ENCODE results near the gene EFCAB6. TPM values are rescaled to one million over a fixed set of nuclear protein-coding genes. Genes with fewer than 3 reads are reported as not detected.

EFCAB6 gene
- total and polyA plus RNA-seq, 9 of the 15 experiments (the other 6 are each of a cell fraction or from before 2014, with no cell fraction given) = 0.06 TPM; not detected in 8

- WGBS (ENCODE audit: insufficient coverage, low coverage, missing lambda C conversion rate) = 0% methylated on average over 12 of the region's 13 CpGs
- no peak overlapping the region for H3K4me3 ChIP-seq
- BruUV-seq (replicated peaks) = no TSS peak
- intact Hi-C loops (cut with micrococcal nuclease) (no loop called here), in situ Hi-C loops (cut with MboI) (no loop called here)
- ATAC-seq (no peak), DNase-seq (ENCODE audit: extremely low read depth in 1 of 4, low spot score in 3 of 4) (no peak), FAIRE-seq (no peak)
- ChIA-PET CTCF (ENCODE audit: low intra/inter-chr PET ratio) (no interaction called here), POLR2A (no interaction called here)
- no peaks in the 10 kb centered on the region for H3K9me3 ChIP-seq (replicated peaks; ENCODE audit: control insufficient read depth, insufficient read depth, low read depth, low read length)
- no peaks in the 10 kb centered on the region for H4K20me1 ChIP-seq (replicated peaks; ENCODE audit: control insufficient read depth, insufficient read depth, low read length)
- H3K9ac ChIP-seq (ENCODE audit: insufficient read depth in 1 of 2, low read depth in 2 of 2, low read length in 2 of 2) = no peak overlapping the region
- H3K9me1 ChIP-seq (ENCODE audit: control insufficient read depth, insufficient read depth, low read length) = no peaks in the 10 kb centered on the region
- H3K27me3 ChIP-seq (ENCODE audit: control insufficient read depth in 2 of 2, insufficient read depth in 2 of 2, low read length in 2 of 2) = peaks cover 0 to 18% of the 10 kb centered on the region in 2 experiments; a peak in 2 of 5 replicates
- TF ChIP-seq LARP7 (IDR thresholded peaks at IDR 0.05) (no peak), IRF2 (CRISPR knock-in tag; IDR thresholded peaks at IDR 0.05) (no peak), MAFG (tag; conservative IDR thresholded peaks at IDR 0.05) (no peak), MCM7 (IDR thresholded peaks at IDR 0.05) (no peak), PTRF (tag; IDR thresholded peaks at IDR 0.05) (no peak), ZNF766 (CRISPR knock-in tag; conservative IDR thresholded peaks at IDR 0.05) (no peak), PRPF4 (IDR thresholded peaks at IDR 0.05; ENCODE audit: insufficient read depth, low read depth, low read length, poor library complexity, severe bottlenecking) (no peak), ZNF174 (CRISPR knock-in tag; IDR thresholded peaks at IDR 0.05) (no peak), CC2D1A (IDR thresholded peaks at IDR 0.05) (no peak)
- TF ChIP-seq, protein P1, sequence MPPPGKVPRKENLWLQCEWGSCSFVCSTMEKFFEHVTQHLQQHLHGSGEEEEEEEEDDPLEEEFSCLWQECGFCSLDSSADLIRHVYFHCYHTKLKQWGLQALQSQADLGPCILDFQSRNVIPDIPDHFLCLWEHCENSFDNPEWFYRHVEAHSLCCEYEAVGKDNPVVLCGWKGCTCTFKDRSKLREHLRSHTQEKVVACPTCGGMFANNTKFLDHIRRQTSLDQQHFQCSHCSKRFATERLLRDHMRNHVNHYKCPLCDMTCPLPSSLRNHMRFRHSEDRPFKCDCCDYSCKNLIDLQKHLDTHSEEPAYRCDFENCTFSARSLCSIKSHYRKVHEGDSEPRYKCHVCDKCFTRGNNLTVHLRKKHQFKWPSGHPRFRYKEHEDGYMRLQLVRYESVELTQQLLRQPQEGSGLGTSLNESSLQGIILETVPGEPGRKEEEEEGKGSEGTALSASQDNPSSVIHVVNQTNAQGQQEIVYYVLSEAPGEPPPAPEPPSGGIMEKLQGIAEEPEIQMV (tag; conservative IDR thresholded peaks at IDR 0.05; ENCODE audit: low read depth) = no peak
- TF ChIP-seq, protein P2, sequence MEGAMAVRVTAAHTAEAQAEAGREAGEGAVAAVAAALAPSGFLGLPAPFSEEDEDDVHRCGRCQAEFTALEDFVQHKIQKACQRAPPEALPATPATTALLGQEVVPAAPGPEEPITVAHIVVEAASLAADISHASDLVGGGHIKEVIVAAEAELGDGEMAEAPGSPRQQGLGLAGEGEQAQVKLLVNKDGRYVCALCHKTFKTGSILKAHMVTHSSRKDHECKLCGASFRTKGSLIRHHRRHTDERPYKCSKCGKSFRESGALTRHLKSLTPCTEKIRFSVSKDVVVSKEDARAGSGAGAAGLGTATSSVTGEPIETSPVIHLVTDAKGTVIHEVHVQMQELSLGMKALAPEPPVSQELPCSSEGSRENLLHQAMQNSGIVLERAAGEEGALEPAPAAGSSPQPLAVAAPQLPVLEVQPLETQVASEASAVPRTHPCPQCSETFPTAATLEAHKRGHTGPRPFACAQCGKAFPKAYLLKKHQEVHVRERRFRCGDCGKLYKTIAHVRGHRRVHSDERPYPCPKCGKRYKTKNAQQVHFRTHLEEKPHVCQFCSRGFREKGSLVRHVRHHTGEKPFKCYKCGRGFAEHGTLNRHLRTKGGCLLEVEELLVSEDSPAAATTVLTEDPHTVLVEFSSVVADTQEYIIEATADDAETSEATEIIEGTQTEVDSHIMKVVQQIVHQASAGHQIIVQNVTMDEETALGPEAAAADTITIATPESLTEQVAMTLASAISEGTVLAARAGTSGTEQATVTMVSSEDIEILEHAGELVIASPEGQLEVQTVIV (CRISPR knock-in tag; IDR thresholded peaks at IDR 0.05; ENCODE audit: borderline replicate concordance) = no peak
- no peaks in the 10 kb centered on the region for H3K4me1 ChIP-seq (replicated peaks in 1 of 2; ENCODE audit: control insufficient read depth in 2 of 2, insufficient read depth in 2 of 2, low read length in 2 of 2)
- no peak overlapping the region for H2AFZ ChIP-seq (ENCODE audit: low read depth, low read length)
- H3K4me2 ChIP-seq (ENCODE audit: insufficient read depth, low read length) = no peak overlapping the region
- no peaks in the 10 kb centered on the region for H3K79me2 ChIP-seq (ENCODE audit: control insufficient read depth, insufficient read depth, low read length)
- no peak overlapping the region for H3K27ac ChIP-seq (ENCODE audit: extremely low read depth, low read depth, low read length)
- no peaks in the 10 kb centered on the region for H3K36me3 ChIP-seq (ENCODE audit: control insufficient read depth, insufficient read depth, low read length)
These were observed 184.5 kb downstream of the EFCAB6 start for GRCh38 chr22:43627485-43628213.

Measured in K562 (cell line).